BLaER1 treated with 17β-estradiol and CSF1 and Interleukin-3, amounts not matched to agents 10 nM and 100 nM (cell line): ENCODE data around the gene PLAGL2.

Source experiments
- H3K27ac ChIP-seq, 11 experiments: shearing (Covaris generic); formaldehyde crosslinking; 2 replicates each; pipeline ENCODE4 v1.8.1; 2022
- H3K27me3 ChIP-seq, 11 experiments: shearing (Covaris generic); formaldehyde crosslinking; 2 replicates each; pipeline ENCODE4 v1.8.1; 2022
- H3K36me3 ChIP-seq, 11 experiments: shearing (Covaris generic); formaldehyde crosslinking; 2 replicates each; pipeline ENCODE4 v1.8.1; 2022
- H3K4me1 ChIP-seq, 10 experiments: shearing (Covaris generic); formaldehyde crosslinking; 2 replicates each; pipeline ENCODE4 v1.8.1; 2022
- H3K4me2 ChIP-seq, 11 experiments: shearing (Covaris generic); formaldehyde crosslinking; 2 replicates each; pipeline ENCODE4 v1.8.1; 2022
- H3K4me3 ChIP-seq, 10 experiments: shearing (Covaris generic); formaldehyde crosslinking; 2 replicates each; pipeline ENCODE4 v1.8.1; 2022
- H3K9ac ChIP-seq, 11 experiments: shearing (Covaris generic); formaldehyde crosslinking; 2 replicates each; pipeline ENCODE4 v1.8.1; 2022
- H3K9me3 ChIP-seq, 11 experiments: shearing (Covaris generic); formaldehyde crosslinking; replicated peaks in 1 of 11; 2 replicates each; pipeline ENCODE4 v1.8.1; 2022
- H4K20me1 ChIP-seq, 11 experiments: shearing (Covaris generic); formaldehyde crosslinking; 2 replicates each; pipeline ENCODE4 v1.8.1; 2022
- Cebpa-rat ChIP-seq, 11 experiments: shearing (Covaris generic); IDR thresholded peaks; 2 replicates each; pipeline ENCODE4 v1.8.1; 2022

Gene PLAGL2

DNA sequence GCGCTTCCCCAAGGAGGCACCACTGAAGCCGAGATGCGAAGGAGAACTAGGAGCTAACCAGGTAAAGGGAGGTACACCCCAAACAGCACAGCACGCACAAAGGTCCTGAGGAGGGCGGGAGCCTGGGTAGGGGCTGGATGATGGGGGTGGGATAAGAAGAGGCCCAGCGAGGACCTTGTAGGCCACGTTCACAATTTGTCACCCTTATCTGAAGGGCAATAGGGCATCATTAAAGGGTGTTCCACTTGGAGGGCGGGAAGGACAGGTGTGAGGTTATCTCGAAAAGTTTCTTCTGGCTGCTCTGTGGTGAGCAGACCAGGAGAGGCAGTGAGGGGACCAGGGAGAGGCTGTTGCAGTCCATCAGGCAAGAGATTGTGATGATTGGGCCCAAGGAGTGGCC, 25.7 kb upstream of the PLAGL2 start:
- Histone ChIP-seq H4K20me1 (peaks cover 0 to 3% (median 0%) of the 10 kb centered on the region in 11 experiments; a peak in 3 of 22 replicates), H3K36me3 (peaks cover 74 to 99% (median 88%) of the 10 kb centered on the region in 11 experiments), H3K4me2 (peak overlapping the region in 2 of 11 experiments; percentile 74 to 76; a peak in 4 of 22 replicates), H3K4me3 (no peak overlapping the region), H3K27me3 (no peaks in the 10 kb centered on the region), H3K9me3 (no peaks in the 10 kb centered on the region), H3K4me1 (peaks cover 0 to 33% (median 9%) of the 10 kb centered on the region in 10 experiments; a peak in 10 of 20 replicates), H3K9ac (no peak overlapping the region), H3K27ac (no peak overlapping the region)
- no peak for TF ChIP-seq Cebpa-rat (IDR thresholded peaks at IDR 0.05)

DNA sequence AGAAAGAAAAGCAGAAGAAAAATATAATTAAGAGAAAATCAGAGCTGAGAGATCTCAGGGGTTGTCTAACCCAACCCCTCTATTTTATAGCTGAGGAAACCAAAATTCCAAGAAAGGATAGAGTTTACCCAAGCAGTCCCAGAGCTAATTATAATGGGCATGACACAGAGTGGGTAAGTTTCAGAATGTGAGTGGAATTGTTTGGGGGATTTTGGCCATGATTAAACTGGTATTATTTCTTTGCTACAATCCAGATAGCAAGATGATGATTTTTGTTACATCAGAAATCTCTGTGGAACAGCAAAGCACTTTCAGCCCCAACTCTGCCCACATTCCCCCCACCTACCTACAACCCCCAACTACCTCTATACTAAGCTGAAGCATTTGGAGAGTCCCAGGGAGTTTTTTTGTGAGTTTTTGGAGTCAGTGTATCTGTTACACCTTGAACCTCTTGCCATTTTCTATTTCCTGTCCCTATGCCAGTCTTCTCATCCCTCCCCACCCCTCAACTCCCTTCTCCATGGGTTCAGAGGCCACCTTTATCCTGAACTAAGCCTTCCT, 24.9 kb upstream of the PLAGL2 start:
- no peak for TF ChIP-seq Cebpa-rat (IDR thresholded peaks at IDR 0.05)
- peaks cover 81 to 100% (median 95%) of the 10 kb centered on the region in 11 experiments for H3K36me3 ChIP-seq
- H3K4me3 ChIP-seq = no peak overlapping the region
- peaks cover 0 to 9% (median 0%) of the 10 kb centered on the region in 11 experiments; a peak in 3 of 22 replicates for H4K20me1 ChIP-seq
- peaks cover 0 to 33% (median 9%) of the 10 kb centered on the region in 10 experiments; a peak in 10 of 20 replicates for H3K4me1 ChIP-seq
- H3K4me2 ChIP-seq = peak overlapping the region in 5 of 11 experiments; percentile 22 to 76 (median 59); a peak in 9 of 22 replicates
- H3K9me3 ChIP-seq = no peaks in the 10 kb centered on the region
- H3K9ac ChIP-seq = peak overlapping the region in 2 of 11 experiments; percentile 6 to 13; a peak in 3 of 22 replicates
- H3K27ac ChIP-seq = peak overlapping the region in 4 of 11 experiments; percentile 17 to 46 (median 40); a peak in 5 of 22 replicates
- no peaks in the 10 kb centered on the region for H3K27me3 ChIP-seq

DNA sequence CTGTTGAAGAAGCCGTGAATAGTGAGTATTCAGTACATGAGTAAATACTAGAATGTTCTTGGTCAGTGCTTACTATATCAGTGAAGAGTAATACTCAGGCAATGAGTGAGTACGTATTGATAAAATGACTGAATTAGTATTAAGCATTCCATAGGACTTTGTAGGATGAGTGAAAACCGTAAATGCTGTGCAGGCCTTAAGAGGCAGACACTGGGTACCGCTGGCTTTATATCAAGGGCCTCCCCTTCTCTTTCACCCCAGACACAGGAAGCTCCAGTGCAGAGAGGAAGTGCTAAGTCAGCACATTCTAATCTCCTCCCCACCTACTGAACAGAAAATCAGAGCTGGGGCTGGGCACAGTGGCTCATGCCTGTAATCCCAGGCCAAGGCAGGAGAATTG, 24.3 kb upstream of the PLAGL2 start:
- Histone ChIP-seq H3K4me2 (peak overlapping the region in 5 of 11 experiments; percentile 22 to 76 (median 59); a peak in 9 of 22 replicates), H3K4me1 (peaks cover 0 to 33% (median 9%) of the 10 kb centered on the region in 10 experiments; a peak in 10 of 20 replicates), H3K36me3 (peaks cover 81 to 100% (median 95%) of the 10 kb centered on the region in 11 experiments), H3K27me3 (no peaks in the 10 kb centered on the region), H3K9me3 (no peaks in the 10 kb centered on the region), H3K9ac (peak overlapping the region in 2 of 11 experiments; percentile 6 to 13; a peak in 1 of 22 replicates), H3K4me3 (no peak overlapping the region), H3K27ac (peak overlapping the region in 4 of 11 experiments; percentile 17 to 46 (median 40); a peak in 5 of 22 replicates), H4K20me1 (peaks cover 0 to 9% (median 0%) of the 10 kb centered on the region in 11 experiments; a peak in 3 of 22 replicates)
- no peak for TF ChIP-seq Cebpa-rat (IDR thresholded peaks at IDR 0.05)

DNA sequence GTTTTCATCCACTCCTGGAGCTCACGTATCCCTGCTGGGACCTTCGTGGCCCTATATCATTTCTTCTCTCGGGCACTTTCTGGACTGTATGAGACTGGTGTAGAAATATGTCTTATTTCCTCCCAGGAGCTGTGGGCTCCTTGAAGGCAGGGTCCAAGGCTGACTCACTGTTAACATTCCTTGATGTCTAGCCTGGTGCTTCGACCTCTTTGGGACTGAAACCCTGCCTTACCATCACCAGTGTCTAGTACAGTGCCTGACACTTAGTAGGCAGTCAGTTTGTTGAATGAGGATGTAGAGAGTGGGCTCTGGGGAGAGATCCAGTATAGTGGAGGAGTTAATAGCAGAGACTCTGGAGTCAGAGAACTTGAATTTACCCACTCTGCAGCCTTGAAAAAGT, 23.7 kb upstream of the PLAGL2 start:
- no peak for TF ChIP-seq Cebpa-rat (IDR thresholded peaks at IDR 0.05)
- Histone ChIP-seq H3K9ac (no peak overlapping the region), H3K4me1 (peaks cover 0 to 33% (median 9%) of the 10 kb centered on the region in 10 experiments; a peak in 10 of 20 replicates), H3K27me3 (no peaks in the 10 kb centered on the region), H3K4me2 (0 out of 22 replicates have a peak overlapping the region, but pooled peaks of 1 of the 11 experiments have one; percentile 59), H4K20me1 (peaks cover 0 to 9% (median 0%) of the 10 kb centered on the region in 11 experiments; a peak in 1 of 22 replicates), H3K27ac (peak overlapping the region in 1 of 11 experiments; percentile 20; a peak in 1 of 22 replicates), H3K4me3 (no peak overlapping the region), H3K36me3 (peaks cover 76 to 100% (median 93%) of the 10 kb centered on the region in 11 experiments), H3K9me3 (no peaks in the 10 kb centered on the region)

DNA sequence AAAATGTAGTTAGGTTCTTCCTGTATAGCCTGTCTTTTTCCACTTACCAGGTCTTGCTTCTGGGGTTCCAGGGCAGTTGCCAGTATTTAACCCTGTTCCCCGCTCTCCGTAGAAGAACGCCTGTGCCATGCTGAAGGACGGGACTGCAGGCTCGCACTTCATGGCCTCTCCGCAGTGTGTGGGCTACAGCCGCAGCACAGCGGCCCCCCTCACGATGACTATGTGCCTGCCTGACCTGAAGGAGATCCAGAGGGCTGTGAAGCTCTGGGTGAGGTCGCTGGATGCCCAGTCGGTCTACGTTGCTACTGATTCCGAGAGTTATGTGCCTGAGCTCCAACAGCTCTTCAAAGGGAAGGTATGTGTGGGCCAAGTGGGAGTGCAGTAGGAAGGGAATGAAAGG, 23.2 kb upstream of the PLAGL2 start:
- Histone ChIP-seq H3K36me3 (peaks cover 71 to 100% (median 89%) of the 10 kb centered on the region in 11 experiments), H4K20me1 (peaks cover 0 to 9% (median 0%) of the 10 kb centered on the region in 11 experiments; a peak in 1 of 22 replicates), H3K27ac (no peak overlapping the region), H3K4me1 (peaks cover 0 to 33% (median 9%) of the 10 kb centered on the region in 10 experiments; a peak in 10 of 20 replicates), H3K9me3 (no peaks in the 10 kb centered on the region), H3K4me3 (no peak overlapping the region), H3K9ac (no peak overlapping the region), H3K4me2 (no peak overlapping the region), H3K27me3 (no peaks in the 10 kb centered on the region)
- TF ChIP-seq Cebpa-rat (IDR thresholded peaks at IDR 0.05) = no peak

DNA sequence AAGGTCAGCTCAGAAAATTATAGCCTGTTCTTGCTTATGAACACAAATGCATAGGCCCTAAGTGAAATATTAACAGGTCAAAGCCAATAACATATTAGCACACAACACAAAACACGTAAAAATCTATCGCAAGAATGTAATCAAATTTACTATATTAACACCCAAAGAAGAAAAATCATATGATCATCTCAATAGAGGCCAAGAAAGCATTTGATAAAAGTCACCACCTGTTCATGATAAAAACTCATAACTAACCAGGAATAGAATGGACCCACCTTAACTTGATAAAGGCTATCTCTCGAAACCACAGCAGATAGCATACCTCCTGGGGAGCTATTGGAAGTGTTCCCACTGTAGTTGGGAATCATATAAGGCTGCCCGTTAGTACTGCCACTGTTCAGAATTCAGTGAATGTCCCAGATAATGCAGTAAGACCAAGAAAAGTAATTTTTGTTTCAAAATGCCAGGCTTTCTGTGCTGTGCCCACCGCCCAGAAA, 21.8 kb upstream of the PLAGL2 start:
- H4K20me1 ChIP-seq = peaks cover 0 to 10% (median 0%) of the 10 kb centered on the region in 11 experiments; a peak in 2 of 22 replicates
- H3K9ac ChIP-seq = no peak overlapping the region
- TF ChIP-seq Cebpa-rat (IDR thresholded peaks at IDR 0.05) = no peak
- no peaks in the 10 kb centered on the region for H3K27me3 ChIP-seq
- H3K4me1 ChIP-seq = peaks cover 0 to 31% (median 9%) of the 10 kb centered on the region in 10 experiments; a peak in 10 of 20 replicates
- H3K4me2 ChIP-seq = no peak overlapping the region
- H3K36me3 ChIP-seq = peaks cover 63 to 100% (median 86%) of the 10 kb centered on the region in 11 experiments
- H3K27ac ChIP-seq = no peak overlapping the region
- no peak overlapping the region for H3K4me3 ChIP-seq
- no peaks in the 10 kb centered on the region for H3K9me3 ChIP-seq

DNA sequence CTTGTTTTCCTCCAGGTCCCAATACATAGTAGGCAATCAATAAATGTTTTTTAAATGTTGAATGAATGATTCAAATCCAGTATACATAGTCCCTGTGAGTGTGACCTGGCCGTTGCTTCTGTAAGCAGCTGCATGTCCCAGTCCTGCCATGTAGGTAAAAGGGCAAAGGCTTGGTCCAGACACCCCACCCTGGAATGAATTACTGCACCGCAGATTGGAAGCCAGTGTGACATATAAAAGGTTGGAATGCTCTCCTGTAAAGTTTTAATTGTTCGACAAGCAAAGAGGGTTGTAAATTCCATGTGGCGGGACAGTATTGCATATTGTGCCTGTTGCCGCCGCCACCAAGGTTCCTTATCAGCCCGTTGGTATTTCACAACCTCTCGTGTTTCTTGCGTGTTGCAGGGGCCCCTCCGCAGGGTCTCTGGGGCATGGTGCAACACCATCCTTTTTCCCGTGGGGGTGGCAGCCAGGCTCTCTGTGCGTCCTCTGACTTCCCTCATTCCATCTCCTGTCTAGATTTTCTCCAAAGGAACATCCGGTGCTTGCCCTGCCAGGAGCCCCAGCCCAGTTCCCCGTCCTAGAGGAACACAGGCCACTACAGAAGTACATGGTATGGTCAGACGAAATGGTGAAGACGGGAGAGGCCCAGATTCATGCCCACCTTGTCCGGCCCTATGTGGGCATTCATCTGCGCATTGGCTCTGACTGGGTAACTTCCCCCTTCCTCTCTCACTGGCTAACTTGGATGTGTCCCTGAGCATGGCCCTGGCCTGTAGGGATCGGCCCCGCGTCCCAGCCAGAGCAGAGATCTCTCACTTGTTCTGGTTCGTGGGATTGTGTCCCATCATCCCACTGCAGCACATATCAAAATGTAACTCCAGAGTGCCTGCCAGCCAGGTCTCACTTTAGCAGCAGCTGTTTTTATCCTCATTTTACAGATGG, 20.5 kb upstream of the PLAGL2 start:
- no peak overlapping the region for H3K4me3 ChIP-seq
- peak overlapping the region in 2 of 11 experiments; percentile 4 to 17; a peak in 1 of 22 replicates for H3K9ac ChIP-seq
- no peak overlapping the region for H3K27ac ChIP-seq
- H3K9me3 ChIP-seq = no peaks in the 10 kb centered on the region
- peaks cover 0 to 14% (median 0%) of the 10 kb centered on the region in 11 experiments; a peak in 2 of 22 replicates for H4K20me1 ChIP-seq
- TF ChIP-seq Cebpa-rat (IDR thresholded peaks at IDR 0.05) = 0 out of 22 replicates have a peak, but pooled peaks of 1 of the 11 experiments have one; percentile 24
- H3K27me3 ChIP-seq = no peaks in the 10 kb centered on the region
- H3K4me1 ChIP-seq = peaks cover 0 to 21% (median 9%) of the 10 kb centered on the region in 10 experiments; a peak in 10 of 20 replicates
- H3K36me3 ChIP-seq = peaks cover 63 to 100% (median 86%) of the 10 kb centered on the region in 11 experiments
- H3K4me2 ChIP-seq = no peak overlapping the region

DNA sequence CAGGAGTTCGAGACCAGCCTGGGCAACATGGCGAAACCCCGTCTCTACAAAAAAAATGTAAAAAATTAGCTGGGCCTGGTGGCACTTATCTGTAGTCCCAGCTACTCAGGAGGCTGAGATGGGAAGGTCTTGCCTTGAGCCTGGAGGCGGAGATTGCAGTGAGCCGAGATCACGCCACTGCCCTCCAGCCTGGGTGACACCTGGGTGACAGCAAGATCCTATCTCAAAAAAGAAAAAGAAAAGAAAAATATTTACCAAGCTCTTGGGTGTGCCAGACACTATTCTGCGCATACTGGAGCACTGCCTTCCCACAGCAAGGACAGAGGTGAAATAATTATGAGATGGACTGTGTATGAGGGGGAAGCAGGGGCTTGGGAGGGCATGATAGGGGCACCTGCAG, 19.8 kb upstream of the PLAGL2 start:
- Histone ChIP-seq H3K4me1 (peaks cover 0 to 14% (median 7%) of the 10 kb centered on the region in 10 experiments; a peak in 10 of 20 replicates), H4K20me1 (peaks cover 0 to 14% (median 0%) of the 10 kb centered on the region in 11 experiments; a peak in 2 of 22 replicates), H3K4me3 (no peak overlapping the region), H3K27ac (no peak overlapping the region), H3K9me3 (no peaks in the 10 kb centered on the region), H3K27me3 (no peaks in the 10 kb centered on the region), H3K36me3 (peaks cover 64 to 100% (median 86%) of the 10 kb centered on the region in 11 experiments), H3K4me2 (no peak overlapping the region), H3K9ac (no peak overlapping the region)
- no peak for TF ChIP-seq Cebpa-rat (IDR thresholded peaks at IDR 0.05)
